Purkinje cell (primary cell): ENCODE data around the gene MAPKBP1. TPM values are rescaled to one million over a fixed set of nuclear protein-coding genes. Genes with fewer than 3 reads are reported as not detected.

ENCODE experiments used
- polyA plus RNA-seq: library from polyadenylated mRNA; unstranded; fragments of >200 nt; fragmentation: Nextera tagmentation; gene quantifications from 2 replicates; pipeline ENCODE4 v1.2.1, GENCODE V29; 2014

MAPKBP1 gene, protein sequence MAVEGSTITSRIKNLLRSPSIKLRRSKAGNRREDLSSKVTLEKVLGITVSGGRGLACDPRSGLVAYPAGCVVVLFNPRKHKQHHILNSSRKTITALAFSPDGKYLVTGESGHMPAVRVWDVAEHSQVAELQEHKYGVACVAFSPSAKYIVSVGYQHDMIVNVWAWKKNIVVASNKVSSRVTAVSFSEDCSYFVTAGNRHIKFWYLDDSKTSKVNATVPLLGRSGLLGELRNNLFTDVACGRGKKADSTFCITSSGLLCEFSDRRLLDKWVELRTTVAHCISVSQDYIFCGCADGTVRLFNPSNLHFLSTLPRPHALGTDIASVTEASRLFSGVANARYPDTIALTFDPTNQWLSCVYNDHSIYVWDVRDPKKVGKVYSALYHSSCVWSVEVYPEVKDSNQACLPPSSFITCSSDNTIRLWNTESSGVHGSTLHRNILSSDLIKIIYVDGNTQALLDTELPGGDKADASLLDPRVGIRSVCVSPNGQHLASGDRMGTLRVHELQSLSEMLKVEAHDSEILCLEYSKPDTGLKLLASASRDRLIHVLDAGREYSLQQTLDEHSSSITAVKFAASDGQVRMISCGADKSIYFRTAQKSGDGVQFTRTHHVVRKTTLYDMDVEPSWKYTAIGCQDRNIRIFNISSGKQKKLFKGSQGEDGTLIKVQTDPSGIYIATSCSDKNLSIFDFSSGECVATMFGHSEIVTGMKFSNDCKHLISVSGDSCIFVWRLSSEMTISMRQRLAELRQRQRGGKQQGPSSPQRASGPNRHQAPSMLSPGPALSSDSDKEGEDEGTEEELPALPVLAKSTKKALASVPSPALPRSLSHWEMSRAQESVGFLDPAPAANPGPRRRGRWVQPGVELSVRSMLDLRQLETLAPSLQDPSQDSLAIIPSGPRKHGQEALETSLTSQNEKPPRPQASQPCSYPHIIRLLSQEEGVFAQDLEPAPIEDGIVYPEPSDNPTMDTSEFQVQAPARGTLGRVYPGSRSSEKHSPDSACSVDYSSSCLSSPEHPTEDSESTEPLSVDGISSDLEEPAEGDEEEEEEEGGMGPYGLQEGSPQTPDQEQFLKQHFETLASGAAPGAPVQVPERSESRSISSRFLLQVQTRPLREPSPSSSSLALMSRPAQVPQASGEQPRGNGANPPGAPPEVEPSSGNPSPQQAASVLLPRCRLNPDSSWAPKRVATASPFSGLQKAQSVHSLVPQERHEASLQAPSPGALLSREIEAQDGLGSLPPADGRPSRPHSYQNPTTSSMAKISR (N-terminal part only)
- 0.05 and 0.29 TPM in 2 replicates for polyA plus RNA-seq

DNA sequence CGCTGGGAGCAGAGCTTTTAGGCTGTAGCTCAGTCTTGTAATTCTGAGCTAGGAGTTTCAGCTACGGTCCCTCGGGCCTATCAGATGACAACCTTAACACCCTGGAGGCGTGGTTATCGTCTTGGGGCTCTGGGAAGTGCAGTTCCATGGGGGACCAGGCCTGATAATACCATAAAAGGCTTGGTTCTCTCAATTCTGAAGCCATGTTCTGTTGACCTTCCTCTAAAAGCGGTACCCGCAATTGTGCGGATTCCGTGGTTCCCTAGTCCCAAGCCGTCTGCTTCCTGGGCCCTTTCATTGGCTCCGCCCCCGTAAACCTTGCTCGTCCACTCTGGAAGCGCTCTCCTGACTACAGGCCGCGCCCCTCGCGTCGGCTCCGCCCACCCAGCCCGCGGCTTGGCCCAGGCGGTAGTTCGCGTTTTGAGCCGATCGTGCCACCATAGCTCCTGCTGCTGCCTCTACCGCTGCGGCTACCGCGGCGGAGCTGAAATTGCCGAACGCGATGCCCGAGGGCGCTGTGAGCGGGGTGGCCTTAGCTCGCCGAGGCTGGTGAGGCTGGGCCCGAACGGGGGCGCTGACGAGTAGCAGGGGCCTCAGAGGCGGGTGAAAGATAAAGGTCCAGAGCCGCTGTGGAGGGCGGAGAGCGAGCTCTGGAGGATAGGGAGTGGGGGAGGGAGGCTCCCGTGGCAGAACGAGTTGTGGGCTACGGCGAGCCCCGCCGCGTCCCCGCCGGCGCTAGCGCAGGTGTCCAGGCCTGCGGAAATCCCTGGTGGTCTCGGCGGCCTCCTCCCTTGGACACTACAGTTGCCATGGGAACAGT is at the start of gene MAPKBP1:
Gene MAPKBP1, plus strand, starts transcription at position 423 of the 820 bp plus-strand sequence. CDS start 792 bp downstream, outside the sequence.

DNA sequence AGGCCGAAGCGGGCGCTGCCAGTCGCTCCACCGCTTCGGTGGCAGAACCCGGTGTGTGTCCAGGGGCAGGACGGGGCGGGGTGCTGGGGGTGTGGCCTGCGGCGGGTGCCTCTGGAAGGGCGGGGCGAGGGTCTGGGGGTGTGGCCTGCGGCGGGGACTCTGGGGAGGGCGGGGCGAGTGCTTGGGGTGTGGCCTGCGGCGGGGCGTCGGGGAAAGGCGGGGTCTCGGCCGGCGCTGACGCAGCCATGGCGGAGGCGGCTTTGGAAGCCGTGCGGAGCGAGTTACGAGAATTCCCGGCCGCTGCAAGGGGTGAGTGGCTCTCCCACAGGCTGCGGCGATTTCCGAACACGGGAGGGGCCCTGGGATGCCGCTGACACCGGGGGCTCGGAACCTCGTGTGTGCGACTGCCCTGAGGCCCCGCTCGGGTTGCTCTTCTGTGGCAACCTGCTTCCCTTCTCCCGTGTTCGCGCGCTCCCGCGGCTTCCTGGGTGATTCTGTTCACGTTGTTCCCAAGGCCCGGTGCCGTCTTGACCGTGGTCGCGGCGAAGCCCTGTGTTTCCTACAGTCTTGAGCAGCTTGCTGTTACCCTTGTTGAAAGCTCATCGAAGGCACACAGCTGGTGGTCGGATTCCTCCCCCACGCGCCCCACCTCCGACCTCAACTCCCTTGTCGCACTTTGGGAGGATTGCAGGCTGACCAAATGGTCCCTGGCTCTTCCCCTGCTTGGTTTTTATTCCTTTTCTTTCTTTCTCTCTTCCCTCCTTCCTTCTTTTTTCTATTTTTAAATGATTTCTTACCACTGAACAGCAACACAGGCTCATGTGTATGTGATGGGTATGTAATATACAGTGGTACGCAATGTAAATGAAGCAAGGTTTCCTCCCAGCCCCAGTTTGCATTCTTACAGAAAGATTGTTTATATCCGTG is 53.9 kb downstream of the MAPKBP1 start, which contains the start of gene JMJD7:
Gene JMJD7, plus strand, starts transcription at position 213 of the 927 bp plus-strand sequence. Its CDS starts 33 bp downstream, at position 246.

DNA sequence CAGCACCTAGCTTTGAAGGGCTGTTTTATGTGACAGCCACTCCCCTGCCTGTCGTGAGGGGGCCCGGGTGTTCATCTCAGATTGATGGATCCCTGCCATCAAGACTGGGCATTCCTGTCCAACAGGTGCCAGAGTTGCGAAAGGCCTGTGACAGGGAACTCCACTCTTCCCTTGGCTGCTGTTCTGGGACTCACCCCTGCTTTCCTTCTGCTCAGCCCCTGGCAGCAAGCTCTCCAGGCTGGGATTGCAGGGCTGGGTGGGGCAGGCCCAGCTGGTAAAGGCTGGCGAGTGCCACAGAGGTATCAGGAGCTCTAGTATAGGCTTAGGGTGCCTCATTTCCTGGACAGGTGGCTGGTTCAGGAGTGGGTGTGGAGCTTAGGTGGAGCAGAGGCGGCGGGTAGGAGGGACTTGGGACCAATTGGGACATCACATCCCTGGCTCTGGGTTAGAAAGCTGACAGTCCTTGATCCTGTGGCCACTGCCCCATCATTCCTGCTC is 64.2 kb downstream of the MAPKBP1 start, which contains the start of gene PLA2G4B:
Gene PLA2G4B, plus strand, starts transcription at position 448 of the 498 bp plus-strand sequence. CDS start 67 bp downstream, outside the sequence.

Other genes starting within 250 kb of the MAPKBP1 start
- 7.3 and 7.8 TPM in 2 replicates for gene RPAP1, start 230.2 kb upstream of the MAPKBP1 start, polyA plus RNA-seq
- 2.9 and 14.8 TPM in 2 replicates for gene TYRO3, start 215.3 kb upstream of the MAPKBP1 start, polyA plus RNA-seq
- gene MGA, start 114.1 kb upstream of the MAPKBP1 start, polyA plus RNA-seq: 6.9 and 8.6 TPM in 2 replicates
- gene JMJD7, start 53.6 kb downstream of the MAPKBP1 start, polyA plus RNA-seq: 6.6 and 12.8 TPM in 2 replicates
- 2.1 TPM in 1 of 2 replicates, not detected in the other for gene PLA2G4B, start 64.4 kb downstream of the MAPKBP1 start, polyA plus RNA-seq
- 0.79 and 1.4 TPM in 2 replicates for gene SPTBN5, start 119.6 kb downstream of the MAPKBP1 start, polyA plus RNA-seq
- gene EHD4, start 198.1 kb downstream of the MAPKBP1 start, polyA plus RNA-seq: 5.6 and 7.1 TPM in 2 replicates
- 0.07 and 0.13 TPM in 2 replicates for gene PLA2G4E, start 246.6 kb downstream of the MAPKBP1 start, polyA plus RNA-seq